ENCODE data around the gene PAX3. TPM values are rescaled to one million over a fixed set of nuclear protein-coding genes. Genes with fewer than 3 reads are reported as not detected.
A peak's percentile ranks its signal among the peaks of the same experiment; 100 is the strongest.

Gene PAX3
- total and polyA plus RNA-seq, 9 of the 15 experiments (the other 6 are each of a cell fraction or from before 2014, with no cell fraction given) = not detected

DNA sequence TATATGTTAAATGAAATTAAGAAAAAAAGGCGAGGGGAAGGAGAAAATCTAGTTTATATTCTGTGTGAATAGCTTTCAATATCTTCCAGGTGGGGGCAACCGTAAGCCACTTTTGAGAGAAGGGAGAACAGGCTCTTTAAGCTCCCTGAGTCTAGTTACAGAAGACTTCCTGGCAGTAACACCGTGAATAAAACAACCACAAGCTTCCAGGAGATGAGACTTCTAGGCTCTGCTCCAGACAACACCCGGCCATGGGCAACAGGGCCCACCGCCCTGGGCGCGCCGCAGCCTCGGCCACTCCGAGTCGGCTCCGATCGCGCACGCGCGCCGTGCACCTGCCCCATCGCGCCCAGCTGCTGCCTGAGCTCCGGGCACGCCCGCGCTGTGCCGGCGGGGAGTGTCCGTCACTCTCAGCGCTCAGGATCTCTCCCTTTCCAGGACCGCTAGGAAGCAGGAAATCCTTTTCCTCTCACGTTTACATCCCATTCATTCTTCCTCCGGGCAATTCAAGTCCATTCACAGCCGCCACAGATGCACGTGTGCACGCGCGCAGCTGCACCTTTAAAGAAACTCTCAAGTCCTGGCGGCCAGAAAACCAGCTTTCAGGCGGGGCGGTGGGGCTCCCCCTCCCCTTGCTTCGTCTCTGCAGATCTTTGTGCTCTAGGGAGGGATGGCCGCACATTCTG lies 19.4 kb upstream of the PAX3 start (continued):
- TF ChIP-seq TARDBP (IDR thresholded peaks at IDR 0.05) (no peak), SIN3B (IDR thresholded peaks at IDR 0.05; ENCODE audit: low read depth) (no peak)
- TF ChIP-seq, protein P1, sequence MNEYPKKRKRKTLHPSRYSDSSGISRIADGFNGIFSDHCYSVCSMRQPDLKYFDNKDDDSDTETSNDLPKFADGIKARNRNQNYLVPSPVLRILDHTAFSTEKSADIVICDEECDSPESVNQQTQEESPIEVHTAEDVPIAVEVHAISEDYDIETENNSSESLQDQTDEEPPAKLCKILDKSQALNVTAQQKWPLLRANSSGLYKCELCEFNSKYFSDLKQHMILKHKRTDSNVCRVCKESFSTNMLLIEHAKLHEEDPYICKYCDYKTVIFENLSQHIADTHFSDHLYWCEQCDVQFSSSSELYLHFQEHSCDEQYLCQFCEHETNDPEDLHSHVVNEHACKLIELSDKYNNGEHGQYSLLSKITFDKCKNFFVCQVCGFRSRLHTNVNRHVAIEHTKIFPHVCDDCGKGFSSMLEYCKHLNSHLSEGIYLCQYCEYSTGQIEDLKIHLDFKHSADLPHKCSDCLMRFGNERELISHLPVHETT (CRISPR knock-in tag; conservative IDR thresholded peaks at IDR 0.05 in 1 of 2, IDR thresholded peaks at IDR 0.05 in 1 of 2) = no peak
- TF ChIP-seq, protein P2, sequence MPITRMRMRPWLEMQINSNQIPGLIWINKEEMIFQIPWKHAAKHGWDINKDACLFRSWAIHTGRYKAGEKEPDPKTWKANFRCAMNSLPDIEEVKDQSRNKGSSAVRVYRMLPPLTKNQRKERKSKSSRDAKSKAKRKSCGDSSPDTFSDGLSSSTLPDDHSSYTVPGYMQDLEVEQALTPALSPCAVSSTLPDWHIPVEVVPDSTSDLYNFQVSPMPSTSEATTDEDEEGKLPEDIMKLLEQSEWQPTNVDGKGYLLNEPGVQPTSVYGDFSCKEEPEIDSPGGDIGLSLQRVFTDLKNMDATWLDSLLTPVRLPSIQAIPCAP (CRISPR knock-in tag; IDR thresholded peaks at IDR 0.05; ENCODE audit: borderline replicate concordance) = no peak

DNA sequence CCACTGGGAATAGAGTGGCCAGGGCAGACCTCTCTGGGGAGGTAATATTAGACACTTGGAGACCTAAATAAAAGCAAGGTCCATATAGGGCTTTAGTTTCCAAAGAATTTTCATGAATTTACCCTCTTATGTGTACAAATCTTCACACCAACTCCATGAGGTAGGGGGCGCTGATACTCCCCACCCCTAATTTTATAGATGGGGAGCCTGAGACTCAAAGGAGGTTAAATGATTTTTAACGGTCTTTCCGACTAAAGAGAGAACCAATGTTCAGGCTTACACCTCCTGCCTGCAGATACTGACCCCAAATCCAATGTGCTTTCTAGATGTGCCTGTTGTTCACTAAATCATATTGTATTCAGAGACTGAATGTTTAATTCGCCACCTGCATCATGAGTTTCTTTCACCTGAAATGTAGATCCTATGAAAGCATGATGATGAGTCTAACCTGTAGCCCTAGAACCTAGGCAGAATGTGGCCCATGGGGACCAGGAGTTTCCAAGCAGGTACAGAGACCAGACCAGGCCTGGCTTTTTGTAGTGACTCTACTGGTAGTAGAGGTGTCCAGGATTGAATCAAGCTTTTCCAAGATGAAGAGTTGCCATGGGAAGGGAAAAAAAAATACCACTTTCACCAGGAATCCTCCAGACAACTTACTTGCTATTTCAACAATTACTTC lies 16.8 kb upstream of the PAX3 start:
- Histone ChIP-seq H3K27ac (ENCODE audit: extremely low read depth, low read depth, low read length) (no peak overlapping the region), H3K9me1 (ENCODE audit: control insufficient read depth, insufficient read depth, low read length) (no peaks in the 10 kb centered on the region), H3K4me2 (ENCODE audit: insufficient read depth, low read length) (no peak overlapping the region), H3K4me3 (no peak overlapping the region), H2AFZ (ENCODE audit: low read depth, low read length) (no peak overlapping the region), H3K4me1 (replicated peaks in 1 of 2; ENCODE audit: control insufficient read depth in 2 of 2, insufficient read depth in 2 of 2, low read length in 2 of 2) (peaks cover 0 to 4% of the 10 kb centered on the region in 2 experiments; a peak in 2 of 5 replicates), H3K79me2 (ENCODE audit: control insufficient read depth, insufficient read depth, low read length) (no peaks in the 10 kb centered on the region), H3K9ac (ENCODE audit: insufficient read depth in 1 of 2, low read depth in 2 of 2, low read length in 2 of 2) (no peak overlapping the region), H3K36me3 (ENCODE audit: control insufficient read depth, insufficient read depth, low read length) (no peaks in the 10 kb centered on the region), H4K20me1 (replicated peaks; ENCODE audit: control insufficient read depth, insufficient read depth, low read length) (no peaks in the 10 kb centered on the region), H3K9me3 (replicated peaks; ENCODE audit: control insufficient read depth, insufficient read depth, low read depth, low read length) (no peaks in the 10 kb centered on the region), H3K27me3 (ENCODE audit: control insufficient read depth in 2 of 2, insufficient read depth in 2 of 2, low read length in 2 of 2) (peaks cover 5 to 18% of the 10 kb centered on the region in 2 experiments; a peak in 3 of 5 replicates)
- ChIA-PET POLR2A (no interaction called here), CTCF (ENCODE audit: low intra/inter-chr PET ratio) (no interaction called here)
- FAIRE-seq (no peak), DNase-seq (ENCODE audit: extremely low read depth in 1 of 4, low spot score in 3 of 4) (no peak), ATAC-seq (no peak)
- TF ChIP-seq MCM5 (IDR thresholded peaks at IDR 0.05; ENCODE audit: low read depth) = no peak
- TF ChIP-seq RFX1 (IDR thresholded peaks at IDR 0.05) = no peak
- TF ChIP-seq, protein P3, sequence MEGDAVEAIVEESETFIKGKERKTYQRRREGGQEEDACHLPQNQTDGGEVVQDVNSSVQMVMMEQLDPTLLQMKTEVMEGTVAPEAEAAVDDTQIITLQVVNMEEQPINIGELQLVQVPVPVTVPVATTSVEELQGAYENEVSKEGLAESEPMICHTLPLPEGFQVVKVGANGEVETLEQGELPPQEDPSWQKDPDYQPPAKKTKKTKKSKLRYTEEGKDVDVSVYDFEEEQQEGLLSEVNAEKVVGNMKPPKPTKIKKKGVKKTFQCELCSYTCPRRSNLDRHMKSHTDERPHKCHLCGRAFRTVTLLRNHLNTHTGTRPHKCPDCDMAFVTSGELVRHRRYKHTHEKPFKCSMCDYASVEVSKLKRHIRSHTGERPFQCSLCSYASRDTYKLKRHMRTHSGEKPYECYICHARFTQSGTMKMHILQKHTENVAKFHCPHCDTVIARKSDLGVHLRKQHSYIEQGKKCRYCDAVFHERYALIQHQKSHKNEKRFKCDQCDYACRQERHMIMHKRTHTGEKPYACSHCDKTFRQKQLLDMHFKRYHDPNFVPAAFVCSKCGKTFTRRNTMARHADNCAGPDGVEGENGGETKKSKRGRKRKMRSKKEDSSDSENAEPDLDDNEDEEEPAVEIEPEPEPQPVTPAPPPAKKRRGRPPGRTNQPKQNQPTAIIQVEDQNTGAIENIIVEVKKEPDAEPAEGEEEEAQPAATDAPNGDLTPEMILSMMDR (IDR thresholded peaks at IDR 0.05 in 2 of 3, conservative IDR thresholded peaks at IDR 0.05 in 1 of 3; ENCODE audit: insufficient read depth in 2 of 3, low read depth in 1 of 3, low read length in 3 of 3) = peak in 1 of 3 experiments; percentile 3; a peak in 1 of 6 replicates
- TF ChIP-seq NFIX (CRISPR knock-in tag; IDR thresholded peaks at IDR 0.05; ENCODE audit: low read depth) = no peak
- in situ Hi-C loops (cut with MboI) = loop anchor here (25.0 kb wide), 1 partner anchor 247 kb away; no protein-coding TSS in a partner anchor
- 0% methylated on average over 4 of the region's 4 CpGs for WGBS (ENCODE audit: insufficient coverage, low coverage, missing lambda C conversion rate)
- intact Hi-C loops (cut with micrococcal nuclease) = no loop called here
- no TSS peak for BruUV-seq (replicated peaks)
